ENCODE results near the gene CCDC106. TPM values are rescaled to one million over a fixed set of nuclear protein-coding genes. Genes with fewer than 3 reads are reported as not detected.
A peak's percentile ranks its signal among the peaks of the same experiment; 100 is the strongest.

Gene CCDC106
- total RNA-seq, 1 experiment from 2014 or later = 21.1 TPM

DNA sequence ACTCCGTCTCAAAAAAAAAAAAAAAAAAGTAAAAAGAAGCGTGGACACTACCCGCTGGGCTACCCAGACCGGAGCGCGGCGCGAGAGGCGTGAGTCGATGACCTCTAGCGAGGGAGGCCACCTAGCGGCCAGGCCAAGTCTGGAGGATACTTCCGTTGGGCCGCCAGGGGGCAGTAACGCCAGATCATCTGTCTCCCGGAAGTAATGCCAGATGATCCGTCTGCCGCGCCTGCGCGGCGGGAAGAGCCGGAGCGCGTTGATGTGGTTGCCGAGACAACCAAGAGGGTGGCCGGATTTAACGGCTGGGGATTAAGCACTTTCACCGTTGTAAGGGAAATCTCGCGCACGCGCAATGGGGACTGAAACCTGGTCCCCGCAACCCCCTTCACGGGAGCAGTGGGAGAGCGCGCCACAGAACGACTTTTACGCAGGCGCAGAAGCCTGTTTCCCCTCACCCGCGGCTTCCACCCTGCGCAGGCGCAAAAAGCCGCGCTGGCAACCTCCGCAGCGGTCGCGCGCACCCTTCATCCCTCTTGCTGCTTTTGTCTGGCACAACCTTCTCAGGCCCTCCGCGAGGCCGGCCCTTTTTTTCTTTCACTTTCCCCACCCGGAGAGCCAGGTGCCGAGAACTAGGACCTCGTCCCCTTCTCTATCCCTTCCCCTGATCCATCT lies 5.8 kb downstream of the CCDC106 start (continued):
- TF ChIP-seq, protein P1, sequence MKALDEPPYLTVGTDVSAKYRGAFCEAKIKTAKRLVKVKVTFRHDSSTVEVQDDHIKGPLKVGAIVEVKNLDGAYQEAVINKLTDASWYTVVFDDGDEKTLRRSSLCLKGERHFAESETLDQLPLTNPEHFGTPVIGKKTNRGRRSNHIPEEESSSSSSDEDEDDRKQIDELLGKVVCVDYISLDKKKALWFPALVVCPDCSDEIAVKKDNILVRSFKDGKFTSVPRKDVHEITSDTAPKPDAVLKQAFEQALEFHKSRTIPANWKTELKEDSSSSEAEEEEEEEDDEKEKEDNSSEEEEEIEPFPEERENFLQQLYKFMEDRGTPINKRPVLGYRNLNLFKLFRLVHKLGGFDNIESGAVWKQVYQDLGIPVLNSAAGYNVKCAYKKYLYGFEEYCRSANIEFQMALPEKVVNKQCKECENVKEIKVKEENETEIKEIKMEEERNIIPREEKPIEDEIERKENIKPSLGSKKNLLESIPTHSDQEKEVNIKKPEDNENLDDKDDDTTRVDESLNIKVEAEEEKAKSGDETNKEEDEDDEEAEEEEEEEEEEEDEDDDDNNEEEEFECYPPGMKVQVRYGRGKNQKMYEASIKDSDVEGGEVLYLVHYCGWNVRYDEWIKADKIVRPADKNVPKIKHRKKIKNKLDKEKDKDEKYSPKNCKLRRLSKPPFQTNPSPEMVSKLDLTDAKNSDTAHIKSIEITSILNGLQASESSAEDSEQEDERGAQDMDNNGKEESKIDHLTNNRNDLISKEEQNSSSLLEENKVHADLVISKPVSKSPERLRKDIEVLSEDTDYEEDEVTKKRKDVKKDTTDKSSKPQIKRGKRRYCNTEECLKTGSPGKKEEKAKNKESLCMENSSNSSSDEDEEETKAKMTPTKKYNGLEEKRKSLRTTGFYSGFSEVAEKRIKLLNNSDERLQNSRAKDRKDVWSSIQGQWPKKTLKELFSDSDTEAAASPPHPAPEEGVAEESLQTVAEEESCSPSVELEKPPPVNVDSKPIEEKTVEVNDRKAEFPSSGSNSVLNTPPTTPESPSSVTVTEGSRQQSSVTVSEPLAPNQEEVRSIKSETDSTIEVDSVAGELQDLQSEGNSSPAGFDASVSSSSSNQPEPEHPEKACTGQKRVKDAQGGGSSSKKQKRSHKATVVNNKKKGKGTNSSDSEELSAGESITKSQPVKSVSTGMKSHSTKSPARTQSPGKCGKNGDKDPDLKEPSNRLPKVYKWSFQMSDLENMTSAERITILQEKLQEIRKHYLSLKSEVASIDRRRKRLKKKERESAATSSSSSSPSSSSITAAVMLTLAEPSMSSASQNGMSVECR (CRISPR knock-in tag; IDR thresholded peaks at IDR 0.05; ENCODE audit: borderline replicate concordance) = peak; percentile 72; the same call in 1 of the 2 replicates
- no peak for TF ChIP-seq GTF2I (CRISPR knock-in tag; conservative IDR thresholded peaks at IDR 0.05)
- TF ChIP-seq, protein P2, sequence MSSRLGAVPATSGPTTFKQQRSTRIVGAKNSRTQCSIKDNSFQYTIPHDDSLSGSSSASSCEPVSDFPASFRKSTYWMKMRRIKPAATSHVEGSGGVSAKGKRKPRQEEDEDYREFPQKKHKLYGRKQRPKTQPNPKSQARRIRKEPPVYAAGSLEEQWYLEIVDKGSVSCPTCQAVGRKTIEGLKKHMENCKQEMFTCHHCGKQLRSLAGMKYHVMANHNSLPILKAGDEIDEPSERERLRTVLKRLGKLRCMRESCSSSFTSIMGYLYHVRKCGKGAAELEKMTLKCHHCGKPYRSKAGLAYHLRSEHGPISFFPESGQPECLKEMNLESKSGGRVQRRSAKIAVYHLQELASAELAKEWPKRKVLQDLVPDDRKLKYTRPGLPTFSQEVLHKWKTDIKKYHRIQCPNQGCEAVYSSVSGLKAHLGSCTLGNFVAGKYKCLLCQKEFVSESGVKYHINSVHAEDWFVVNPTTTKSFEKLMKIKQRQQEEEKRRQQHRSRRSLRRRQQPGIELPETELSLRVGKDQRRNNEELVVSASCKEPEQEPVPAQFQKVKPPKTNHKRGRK (CRISPR knock-in tag; IDR thresholded peaks at IDR 0.05; ENCODE audit: borderline replicate concordance) = no peak
- TF ChIP-seq, protein P3, sequence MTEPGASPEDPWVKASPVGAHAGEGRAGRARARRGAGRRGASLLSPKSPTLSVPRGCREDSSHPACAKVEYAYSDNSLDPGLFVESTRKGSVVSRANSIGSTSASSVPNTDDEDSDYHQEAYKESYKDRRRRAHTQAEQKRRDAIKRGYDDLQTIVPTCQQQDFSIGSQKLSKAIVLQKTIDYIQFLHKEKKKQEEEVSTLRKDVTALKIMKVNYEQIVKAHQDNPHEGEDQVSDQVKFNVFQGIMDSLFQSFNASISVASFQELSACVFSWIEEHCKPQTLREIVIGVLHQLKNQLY (CRISPR knock-in tag; IDR thresholded peaks at IDR 0.05) = no peak
- TF ChIP-seq ZNF138 (CRISPR knock-in tag; conservative IDR thresholded peaks at IDR 0.05) = no peak
- TF ChIP-seq, protein P4, sequence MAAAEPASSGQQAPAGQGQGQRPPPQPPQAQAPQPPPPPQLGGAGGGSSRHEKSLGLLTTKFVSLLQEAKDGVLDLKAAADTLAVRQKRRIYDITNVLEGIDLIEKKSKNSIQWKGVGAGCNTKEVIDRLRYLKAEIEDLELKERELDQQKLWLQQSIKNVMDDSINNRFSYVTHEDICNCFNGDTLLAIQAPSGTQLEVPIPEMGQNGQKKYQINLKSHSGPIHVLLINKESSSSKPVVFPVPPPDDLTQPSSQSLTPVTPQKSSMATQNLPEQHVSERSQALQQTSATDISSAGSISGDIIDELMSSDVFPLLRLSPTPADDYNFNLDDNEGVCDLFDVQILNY (CRISPR knock-in tag; IDR thresholded peaks at IDR 0.05) = peak; percentile 74
- no peak for TF ChIP-seq NR2C2 (CRISPR knock-in tag; IDR thresholded peaks at IDR 0.05)
- TF ChIP-seq, protein P5, sequence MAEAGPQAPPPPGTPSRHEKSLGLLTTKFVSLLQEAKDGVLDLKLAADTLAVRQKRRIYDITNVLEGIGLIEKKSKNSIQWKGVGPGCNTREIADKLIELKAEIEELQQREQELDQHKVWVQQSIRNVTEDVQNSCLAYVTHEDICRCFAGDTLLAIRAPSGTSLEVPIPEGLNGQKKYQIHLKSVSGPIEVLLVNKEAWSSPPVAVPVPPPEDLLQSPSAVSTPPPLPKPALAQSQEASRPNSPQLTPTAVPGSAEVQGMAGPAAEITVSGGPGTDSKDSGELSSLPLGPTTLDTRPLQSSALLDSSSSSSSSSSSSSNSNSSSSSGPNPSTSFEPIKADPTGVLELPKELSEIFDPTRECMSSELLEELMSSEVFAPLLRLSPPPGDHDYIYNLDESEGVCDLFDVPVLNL (CRISPR knock-in tag; IDR thresholded peaks at IDR 0.05; ENCODE audit: borderline replicate concordance, low read depth) = no peak
- TF ChIP-seq, protein P6, sequence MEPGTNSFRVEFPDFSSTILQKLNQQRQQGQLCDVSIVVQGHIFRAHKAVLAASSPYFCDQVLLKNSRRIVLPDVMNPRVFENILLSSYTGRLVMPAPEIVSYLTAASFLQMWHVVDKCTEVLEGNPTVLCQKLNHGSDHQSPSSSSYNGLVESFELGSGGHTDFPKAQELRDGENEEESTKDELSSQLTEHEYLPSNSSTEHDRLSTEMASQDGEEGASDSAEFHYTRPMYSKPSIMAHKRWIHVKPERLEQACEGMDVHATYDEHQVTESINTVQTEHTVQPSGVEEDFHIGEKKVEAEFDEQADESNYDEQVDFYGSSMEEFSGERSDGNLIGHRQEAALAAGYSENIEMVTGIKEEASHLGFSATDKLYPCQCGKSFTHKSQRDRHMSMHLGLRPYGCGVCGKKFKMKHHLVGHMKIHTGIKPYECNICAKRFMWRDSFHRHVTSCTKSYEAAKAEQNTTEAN (CRISPR knock-in tag; IDR thresholded peaks at IDR 0.05) = no peak
- TF ChIP-seq, protein P7, sequence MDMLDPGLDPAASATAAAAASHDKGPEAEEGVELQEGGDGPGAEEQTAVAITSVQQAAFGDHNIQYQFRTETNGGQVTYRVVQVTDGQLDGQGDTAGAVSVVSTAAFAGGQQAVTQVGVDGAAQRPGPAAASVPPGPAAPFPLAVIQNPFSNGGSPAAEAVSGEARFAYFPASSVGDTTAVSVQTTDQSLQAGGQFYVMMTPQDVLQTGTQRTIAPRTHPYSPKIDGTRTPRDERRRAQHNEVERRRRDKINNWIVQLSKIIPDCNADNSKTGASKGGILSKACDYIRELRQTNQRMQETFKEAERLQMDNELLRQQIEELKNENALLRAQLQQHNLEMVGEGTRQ (CRISPR knock-in tag; IDR thresholded peaks at IDR 0.05) = peak; percentile 25; the same call in 1 of the 2 replicates
- TF ChIP-seq, protein P8, sequence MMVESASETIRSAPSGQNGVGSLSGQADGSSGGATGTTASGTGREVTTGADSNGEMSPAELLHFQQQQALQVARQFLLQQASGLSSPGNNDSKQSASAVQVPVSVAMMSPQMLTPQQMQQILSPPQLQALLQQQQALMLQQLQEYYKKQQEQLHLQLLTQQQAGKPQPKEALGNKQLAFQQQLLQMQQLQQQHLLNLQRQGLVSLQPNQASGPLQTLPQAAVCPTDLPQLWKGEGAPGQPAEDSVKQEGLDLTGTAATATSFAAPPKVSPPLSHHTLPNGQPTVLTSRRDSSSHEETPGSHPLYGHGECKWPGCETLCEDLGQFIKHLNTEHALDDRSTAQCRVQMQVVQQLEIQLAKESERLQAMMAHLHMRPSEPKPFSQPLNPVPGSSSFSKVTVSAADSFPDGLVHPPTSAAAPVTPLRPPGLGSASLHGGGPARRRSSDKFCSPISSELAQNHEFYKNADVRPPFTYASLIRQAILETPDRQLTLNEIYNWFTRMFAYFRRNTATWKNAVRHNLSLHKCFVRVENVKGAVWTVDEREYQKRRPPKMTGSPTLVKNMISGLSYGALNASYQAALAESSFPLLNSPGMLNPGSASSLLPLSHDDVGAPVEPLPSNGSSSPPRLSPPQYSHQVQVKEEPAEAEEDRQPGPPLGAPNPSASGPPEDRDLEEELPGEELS (CRISPR knock-in tag; IDR thresholded peaks at IDR 0.05) = no peak
- TF ChIP-seq CBFB (CRISPR knock-in tag; IDR thresholded peaks at IDR 0.05; ENCODE audit: low read depth) = no peak
- TF ChIP-seq, protein P9, sequence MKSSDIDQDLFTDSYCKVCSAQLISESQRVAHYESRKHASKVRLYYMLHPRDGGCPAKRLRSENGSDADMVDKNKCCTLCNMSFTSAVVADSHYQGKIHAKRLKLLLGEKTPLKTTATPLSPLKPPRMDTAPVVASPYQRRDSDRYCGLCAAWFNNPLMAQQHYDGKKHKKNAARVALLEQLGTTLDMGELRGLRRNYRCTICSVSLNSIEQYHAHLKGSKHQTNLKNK (CRISPR knock-in tag; IDR thresholded peaks at IDR 0.05) = no peak
- no peak for TF ChIP-seq NFYB (CRISPR knock-in tag; conservative IDR thresholded peaks at IDR 0.05; ENCODE audit: low read depth)
- TF ChIP-seq ZNF671 (CRISPR knock-in tag; IDR thresholded peaks at IDR 0.05) = no peak
- TF ChIP-seq CREB1 (CRISPR knock-in tag; IDR thresholded peaks at IDR 0.05) = no peak
- TF ChIP-seq, protein P10, sequence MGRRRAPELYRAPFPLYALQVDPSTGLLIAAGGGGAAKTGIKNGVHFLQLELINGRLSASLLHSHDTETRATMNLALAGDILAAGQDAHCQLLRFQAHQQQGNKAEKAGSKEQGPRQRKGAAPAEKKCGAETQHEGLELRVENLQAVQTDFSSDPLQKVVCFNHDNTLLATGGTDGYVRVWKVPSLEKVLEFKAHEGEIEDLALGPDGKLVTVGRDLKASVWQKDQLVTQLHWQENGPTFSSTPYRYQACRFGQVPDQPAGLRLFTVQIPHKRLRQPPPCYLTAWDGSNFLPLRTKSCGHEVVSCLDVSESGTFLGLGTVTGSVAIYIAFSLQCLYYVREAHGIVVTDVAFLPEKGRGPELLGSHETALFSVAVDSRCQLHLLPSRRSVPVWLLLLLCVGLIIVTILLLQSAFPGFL (CRISPR knock-in tag; IDR thresholded peaks at IDR 0.05; ENCODE audit: borderline replicate concordance) = no peak
- TF ChIP-seq, protein P11, sequence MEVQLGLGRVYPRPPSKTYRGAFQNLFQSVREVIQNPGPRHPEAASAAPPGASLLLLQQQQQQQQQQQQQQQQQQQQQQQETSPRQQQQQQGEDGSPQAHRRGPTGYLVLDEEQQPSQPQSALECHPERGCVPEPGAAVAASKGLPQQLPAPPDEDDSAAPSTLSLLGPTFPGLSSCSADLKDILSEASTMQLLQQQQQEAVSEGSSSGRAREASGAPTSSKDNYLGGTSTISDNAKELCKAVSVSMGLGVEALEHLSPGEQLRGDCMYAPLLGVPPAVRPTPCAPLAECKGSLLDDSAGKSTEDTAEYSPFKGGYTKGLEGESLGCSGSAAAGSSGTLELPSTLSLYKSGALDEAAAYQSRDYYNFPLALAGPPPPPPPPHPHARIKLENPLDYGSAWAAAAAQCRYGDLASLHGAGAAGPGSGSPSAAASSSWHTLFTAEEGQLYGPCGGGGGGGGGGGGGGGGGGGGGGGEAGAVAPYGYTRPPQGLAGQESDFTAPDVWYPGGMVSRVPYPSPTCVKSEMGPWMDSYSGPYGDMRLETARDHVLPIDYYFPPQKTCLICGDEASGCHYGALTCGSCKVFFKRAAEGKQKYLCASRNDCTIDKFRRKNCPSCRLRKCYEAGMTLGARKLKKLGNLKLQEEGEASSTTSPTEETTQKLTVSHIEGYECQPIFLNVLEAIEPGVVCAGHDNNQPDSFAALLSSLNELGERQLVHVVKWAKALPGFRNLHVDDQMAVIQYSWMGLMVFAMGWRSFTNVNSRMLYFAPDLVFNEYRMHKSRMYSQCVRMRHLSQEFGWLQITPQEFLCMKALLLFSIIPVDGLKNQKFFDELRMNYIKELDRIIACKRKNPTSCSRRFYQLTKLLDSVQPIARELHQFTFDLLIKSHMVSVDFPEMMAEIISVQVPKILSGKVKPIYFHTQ (CRISPR knock-in tag; IDR thresholded peaks at IDR 0.05) = no peak
- no peak for TF ChIP-seq FOXP1 (CRISPR knock-in tag; IDR thresholded peaks at IDR 0.05; ENCODE audit: borderline replicate concordance)

All from WTC11 (cell line).